ENCODE measurements around the gene EPN2.
A peak's percentile ranks its signal among the peaks of the same experiment; 100 is the strongest.
"Not testable (repeated sequence)": the region's sequence is repeated elsewhere in the genome, so short reads cannot be mapped to it uniquely, and the experiment has no call there.

EPN2 gene

GRCh38 chr17:19237139-19237388 is at the start of gene EPN2:
EPN2 (plus strand) TSS chr17:19237366; CDS start chr17:19283120, 45,754 bp downstream.
- DNase-seq (ENCODE audit: low spot score) = peak; percentile 73

DNA sequence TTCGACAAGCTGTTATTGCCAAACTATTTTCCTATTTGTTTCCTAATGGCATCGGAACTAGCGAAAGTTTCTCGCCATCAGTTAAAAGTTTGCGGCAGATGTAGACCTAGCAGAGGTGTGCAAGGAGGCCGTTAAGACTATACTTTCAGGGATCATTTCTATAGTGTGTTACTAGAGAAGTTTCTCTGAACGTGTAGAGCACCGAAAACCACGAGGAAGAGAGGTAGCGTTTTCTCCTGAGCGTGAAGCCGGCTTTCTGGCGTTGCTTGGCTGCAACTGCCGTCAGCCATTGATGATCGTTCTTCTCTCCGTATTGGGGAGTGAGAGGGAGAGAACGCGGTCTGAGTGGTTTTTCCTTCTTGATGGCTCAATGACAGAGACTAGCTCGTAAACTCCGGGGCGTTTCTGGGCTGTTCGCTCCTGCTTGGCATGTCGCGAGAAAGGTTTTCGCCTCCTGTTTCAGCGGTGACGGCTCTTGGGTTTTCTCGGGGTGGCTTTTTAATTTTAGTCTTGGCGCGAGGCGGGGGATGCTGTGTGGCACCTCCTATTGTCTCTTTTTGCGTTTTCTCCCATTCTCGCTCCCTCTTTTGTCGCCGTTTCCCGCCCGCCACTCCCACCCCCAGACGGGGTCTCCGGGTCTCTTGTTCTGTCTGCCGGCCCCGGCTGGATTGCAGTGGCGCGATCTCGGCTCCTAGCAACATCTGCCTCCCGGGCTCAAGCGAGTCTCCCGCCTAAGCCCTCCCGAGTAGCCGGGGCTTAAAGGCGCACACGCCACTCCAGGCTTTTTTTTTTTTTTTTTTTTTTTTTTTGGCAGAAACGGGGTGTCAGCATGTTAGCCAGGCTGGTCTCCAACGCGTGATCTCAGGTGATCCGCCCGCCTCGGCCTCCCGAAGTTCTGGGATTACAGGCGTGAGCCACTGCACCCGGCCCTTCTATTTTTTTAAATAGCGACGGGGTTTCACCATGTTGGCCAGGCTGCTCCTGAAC is 49.0 kb upstream of the EPN2 start:
- not testable (repeated sequence) for DNase-seq (ENCODE audit: low spot score)

- not testable (repeated sequence) for DNase-seq (ENCODE audit: low spot score)
These were observed 48.1 kb upstream of the EPN2 start for GRCh38 chr17:19188870-19189708.

DNA sequence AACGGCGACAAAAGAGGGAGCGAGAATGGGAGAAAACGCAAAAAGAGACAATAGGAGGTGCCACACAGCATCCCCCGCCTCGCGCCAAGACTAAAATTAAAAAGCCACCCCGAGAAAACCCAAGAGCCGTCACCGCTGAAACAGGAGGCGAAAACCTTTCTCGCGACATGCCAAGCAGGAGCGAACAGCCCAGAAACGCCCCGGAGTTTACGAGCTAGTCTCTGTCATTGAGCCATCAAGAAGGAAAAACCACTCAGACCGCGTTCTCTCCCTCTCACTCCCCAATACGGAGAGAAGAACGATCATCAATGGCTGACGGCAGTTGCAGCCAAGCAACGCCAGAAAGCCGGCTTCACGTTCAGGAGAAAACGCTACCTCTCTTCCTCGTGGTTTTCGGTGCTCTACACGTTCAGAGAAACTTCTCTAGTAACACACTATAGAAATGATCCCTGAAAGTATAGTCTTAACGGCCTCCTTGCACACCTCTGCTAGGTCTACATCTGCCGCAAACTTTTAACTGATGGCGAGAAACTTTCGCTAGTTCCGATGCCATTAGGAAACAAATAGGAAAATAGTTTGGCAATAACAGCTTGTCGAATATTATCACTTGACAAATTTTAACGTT is 47.3 kb upstream of the EPN2 start:
- not testable (repeated sequence) for DNase-seq (ENCODE audit: low spot score)

GRCh38 chr17:19196382-19197204 is 40.6 kb upstream of the EPN2 start:
- DNase-seq (ENCODE audit: low spot score) = not testable (repeated sequence)

GRCh38 chr17:19202448-19202847 is 34.7 kb upstream of the EPN2 start:
- DNase-seq (ENCODE audit: low spot score) = not testable (repeated sequence)

DNA sequence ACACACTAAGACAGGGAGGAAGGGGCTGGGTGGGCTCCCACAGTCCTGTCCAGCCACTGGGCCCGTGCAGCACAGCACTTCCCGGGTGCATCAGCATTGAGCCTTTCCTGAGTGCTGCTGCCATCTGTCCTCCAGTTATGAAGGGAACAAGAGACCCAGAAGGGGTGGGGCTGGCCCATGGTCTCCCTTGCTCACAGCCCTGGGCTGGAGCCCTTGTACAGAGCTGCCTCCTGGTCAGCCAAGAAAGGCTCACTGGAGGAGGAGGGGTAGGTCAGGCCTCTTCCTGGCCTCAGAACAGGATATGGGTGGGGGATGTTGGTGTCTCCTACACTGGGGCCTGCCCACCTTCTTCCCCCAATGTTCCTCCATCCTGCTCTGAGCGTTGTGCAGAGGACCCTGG is 33.7 kb upstream of the EPN2 start:
- DNase-seq (ENCODE audit: low spot score) = not testable (repeated sequence)

DNA sequence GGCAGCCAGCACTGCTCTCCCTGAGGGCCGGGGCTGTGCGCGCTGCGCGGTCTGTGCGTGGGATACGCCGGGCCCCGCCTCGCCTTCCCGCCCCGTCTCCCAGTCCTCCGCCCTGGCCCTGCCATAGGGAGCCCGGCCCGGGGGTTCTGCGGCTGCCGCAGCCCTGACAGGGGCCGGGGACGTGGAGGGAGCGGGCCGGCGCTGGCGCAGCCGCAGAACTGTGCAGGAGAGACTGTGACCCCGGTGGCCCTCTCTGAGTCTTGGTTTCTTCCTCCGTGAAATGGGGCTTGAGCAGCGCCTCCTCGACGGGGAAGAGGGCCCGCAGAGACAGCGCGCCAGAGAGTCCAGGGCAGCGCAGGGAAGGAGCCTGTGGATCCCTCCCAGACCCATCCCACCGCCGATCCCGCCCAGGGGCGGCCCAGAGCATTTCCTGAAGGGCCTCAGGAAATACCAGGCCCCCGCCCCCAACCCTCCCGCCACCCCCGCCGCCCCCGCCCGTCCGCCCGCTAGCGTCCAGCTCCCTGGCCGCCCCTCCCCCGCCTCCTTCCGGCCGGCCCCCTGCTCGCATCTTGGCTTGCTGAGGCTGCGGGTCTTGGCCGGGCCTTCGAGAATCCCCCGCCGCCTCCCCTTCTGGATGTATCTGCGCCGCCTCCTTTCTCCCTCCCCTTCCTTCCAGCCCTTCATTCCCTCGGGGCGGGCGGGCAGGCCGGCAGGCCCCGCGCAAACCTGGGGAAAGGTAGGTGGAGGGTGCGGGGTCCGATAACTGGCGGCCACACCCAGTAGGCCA is 21.9 kb upstream of the EPN2 start:
- not testable (repeated sequence) for DNase-seq (ENCODE audit: low spot score)

GRCh38 chr17:19216148-19216926 is 20.8 kb upstream of the EPN2 start:
- DNase-seq (ENCODE audit: low spot score) = not testable (repeated sequence)

DNA sequence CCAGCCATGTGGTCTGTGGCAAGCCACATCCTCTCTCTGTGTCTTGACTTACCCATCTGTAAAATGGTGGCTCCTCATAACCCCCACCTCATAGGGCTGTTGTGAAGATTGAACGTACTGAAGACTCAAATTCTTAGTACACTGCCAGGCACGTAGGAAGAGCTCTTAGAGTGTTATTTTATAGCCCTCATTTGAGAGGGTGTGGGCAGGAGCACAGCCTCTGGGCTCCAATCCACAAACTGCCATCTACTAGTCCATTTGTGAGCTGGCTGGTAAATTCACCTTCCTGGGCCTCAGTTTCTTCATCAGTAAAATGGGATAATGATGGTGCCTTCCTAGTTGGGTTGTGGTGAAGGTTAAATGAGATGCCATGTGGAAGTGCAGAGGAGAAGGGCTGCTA is 18.3 kb upstream of the EPN2 start:
- not testable (repeated sequence) for DNase-seq (ENCODE audit: low spot score)

- not testable (repeated sequence) for DNase-seq (ENCODE audit: low spot score)
These were observed 17.8 kb upstream of the EPN2 start for GRCh38 chr17:19219384-19219783.

GRCh38 chr17:19220195-19220594 is 17.0 kb upstream of the EPN2 start:
- DNase-seq (ENCODE audit: low spot score) = not testable (repeated sequence)

DNA sequence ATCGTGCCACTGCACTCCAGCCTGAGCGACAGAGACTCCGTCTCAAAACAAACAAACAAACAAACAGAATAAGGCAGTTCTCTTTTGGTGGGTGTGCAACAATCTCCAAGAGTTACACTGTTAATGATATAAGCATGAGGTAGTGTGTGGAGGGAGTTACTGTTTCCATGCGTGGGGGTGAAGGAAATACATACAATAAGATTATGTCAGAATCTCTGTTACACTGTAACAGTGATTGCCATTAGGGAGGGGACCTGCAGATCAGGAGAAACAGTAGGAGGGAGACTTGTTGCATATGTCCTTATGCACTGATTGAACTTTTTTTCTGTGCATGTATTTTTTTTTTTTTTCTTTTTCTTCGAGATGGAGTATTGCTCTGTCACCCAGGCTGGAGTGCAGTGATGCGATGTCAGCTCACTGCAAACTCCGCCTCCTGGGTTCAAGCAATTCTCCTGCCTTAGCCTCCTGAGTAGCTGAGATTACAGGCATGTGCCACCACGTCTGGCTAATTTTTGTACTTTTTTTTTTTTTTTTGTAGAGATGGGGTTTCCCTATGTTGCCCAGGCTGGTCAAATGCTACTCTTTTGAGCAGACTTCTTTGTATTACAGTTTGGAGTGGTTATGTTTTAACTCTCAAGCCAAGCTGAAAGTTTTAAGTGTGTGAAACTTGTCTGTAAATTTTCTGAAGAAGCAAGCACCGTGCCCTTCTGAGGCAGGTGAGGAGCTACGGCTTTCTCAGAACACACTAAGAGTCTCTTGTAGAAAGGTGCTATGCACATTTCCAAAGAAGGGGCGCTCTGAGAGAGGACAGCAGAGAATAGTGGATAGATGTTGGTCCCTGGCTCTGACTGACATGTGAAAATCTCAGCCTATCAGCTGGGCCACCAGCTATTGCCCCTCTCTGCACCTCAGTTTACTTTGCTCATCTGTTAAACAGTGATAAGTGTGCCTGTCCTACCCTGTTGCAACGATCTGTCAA is 10.3 kb upstream of the EPN2 start:
- DNase-seq (ENCODE audit: low spot score) = not testable (repeated sequence)

GRCh38 chr17:19234676-19235075 is 2.5 kb upstream of the EPN2 start:
- not testable (repeated sequence) for DNase-seq (ENCODE audit: low spot score)

- not testable (repeated sequence) for DNase-seq (ENCODE audit: low spot score)
These were observed 621 bp upstream of the EPN2 start for GRCh38 chr17:19236351-19237138.

GRCh38 chr17:19237389-19238166 is 412 bp downstream of the EPN2 start:
- DNase-seq (ENCODE audit: low spot score) = peak; percentile 35

GRCh38 chr17:19238167-19238505 is 970 bp downstream of the EPN2 start:
- peak; percentile 12 for DNase-seq (ENCODE audit: low spot score)
